Astrocyte (in vitro differentiated cells and primary cell): ENCODE data around the gene CMYA5.

ENCODE experiments used
- EZH2 ChIP-seq: IDR thresholded peaks from 2 replicates; pipeline ENCODE4 v1.6.1; 2012; ENCODE audit warnings: mild to moderate bottlenecking, low read length, inconsistent platforms; ENCODE audit not compliant: insufficient read depth
- TF ChIP-seq, protein P1 (sequence below): IDR thresholded peaks from 2 replicates; pipeline ENCODE4 v1.5.1; 2011; ENCODE audit warnings: low read depth, mild to moderate bottlenecking, inconsistent platforms, low read length, moderate library complexity; ENCODE audit not compliant: insufficient read depth

DNA sequence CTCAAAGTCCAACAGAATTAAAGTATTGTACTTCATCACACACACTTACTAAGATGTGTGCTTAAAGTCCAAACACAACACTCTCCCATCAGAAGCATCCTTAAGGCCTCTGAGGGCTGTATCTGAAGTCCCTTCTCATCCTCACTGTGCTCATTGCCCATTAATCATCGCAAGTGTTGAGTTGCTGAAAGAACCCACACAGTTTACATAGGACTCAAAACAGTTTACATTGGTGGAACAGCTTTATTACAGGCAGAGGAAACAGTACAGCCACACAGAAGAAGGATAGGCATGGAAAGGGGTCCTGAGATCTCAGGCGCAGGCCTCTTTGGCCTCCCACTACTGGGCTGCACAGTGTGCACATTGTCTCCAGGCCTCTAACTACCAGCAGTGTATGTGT lies 113.4 kb downstream of the CMYA5 start:
- TF ChIP-seq, protein P1, sequence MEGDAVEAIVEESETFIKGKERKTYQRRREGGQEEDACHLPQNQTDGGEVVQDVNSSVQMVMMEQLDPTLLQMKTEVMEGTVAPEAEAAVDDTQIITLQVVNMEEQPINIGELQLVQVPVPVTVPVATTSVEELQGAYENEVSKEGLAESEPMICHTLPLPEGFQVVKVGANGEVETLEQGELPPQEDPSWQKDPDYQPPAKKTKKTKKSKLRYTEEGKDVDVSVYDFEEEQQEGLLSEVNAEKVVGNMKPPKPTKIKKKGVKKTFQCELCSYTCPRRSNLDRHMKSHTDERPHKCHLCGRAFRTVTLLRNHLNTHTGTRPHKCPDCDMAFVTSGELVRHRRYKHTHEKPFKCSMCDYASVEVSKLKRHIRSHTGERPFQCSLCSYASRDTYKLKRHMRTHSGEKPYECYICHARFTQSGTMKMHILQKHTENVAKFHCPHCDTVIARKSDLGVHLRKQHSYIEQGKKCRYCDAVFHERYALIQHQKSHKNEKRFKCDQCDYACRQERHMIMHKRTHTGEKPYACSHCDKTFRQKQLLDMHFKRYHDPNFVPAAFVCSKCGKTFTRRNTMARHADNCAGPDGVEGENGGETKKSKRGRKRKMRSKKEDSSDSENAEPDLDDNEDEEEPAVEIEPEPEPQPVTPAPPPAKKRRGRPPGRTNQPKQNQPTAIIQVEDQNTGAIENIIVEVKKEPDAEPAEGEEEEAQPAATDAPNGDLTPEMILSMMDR: no peak
- TF ChIP-seq EZH2: no peak
